ENCODE measurements around the gene CD68.

Gene CD68

GRCh38 chr17:7579001-7579833, at the start of gene CD68:
Gene CD68, plus strand, starts transcription at chr17:7579638. Its CDS starts 40 bp downstream, at chr17:7579678.
- DNase-seq = peak; percentile 69

- no peak for DNase-seq
Observed at GRCh38 chr17:7530023-7530900, 49.2 kb upstream of the CD68 start.

- DNase-seq = no peak
Observed at GRCh38 chr17:7538050-7538449, 41.4 kb upstream of the CD68 start.

- no peak for DNase-seq
Observed at GRCh38 chr17:7538891-7539545, 40.4 kb upstream of the CD68 start.

- no peak for DNase-seq
Observed at GRCh38 chr17:7541074-7541621, 38.3 kb upstream of the CD68 start.

- DNase-seq = no peak
Observed at GRCh38 chr17:7544911-7545310, 34.5 kb upstream of the CD68 start.

GRCh38 chr17:7548585-7549400, 30.6 kb upstream of the CD68 start, which contains the start of gene TNFSF12:
Gene TNFSF12, plus strand, starts transcription at chr17:7549058. Its CDS starts 96 bp downstream, at chr17:7549154.
- DNase-seq = peak; percentile 62

GRCh38 chr17:7549401-7550055, 29.9 kb upstream of the CD68 start:
- peak; percentile 46 for DNase-seq

GRCh38 chr17:7550344-7550743, 29.1 kb upstream of the CD68 start:
- DNase-seq = no peak

- DNase-seq = no peak
Observed at GRCh38 chr17:7551396-7551795, 28.0 kb upstream of the CD68 start.

GRCh38 chr17:7552621-7553051, 26.8 kb upstream of the CD68 start:
- DNase-seq = peak; percentile 59

GRCh38 chr17:7553356-7553755, 26.1 kb upstream of the CD68 start:
- DNase-seq = no peak

GRCh38 chr17:7555320-7555948, 24.0 kb upstream of the CD68 start:
- DNase-seq = no peak

GRCh38 chr17:7556627-7557026, 22.8 kb upstream of the CD68 start:
- no peak for DNase-seq

- no peak for DNase-seq
Observed at GRCh38 chr17:7557147-7557764, 22.2 kb upstream of the CD68 start.

GRCh38 chr17:7557775-7558543, 21.5 kb upstream of the CD68 start:
- DNase-seq = no peak

GRCh38 chr17:7558544-7559319, 20.7 kb upstream of the CD68 start, which contains the start of gene TNFSF13:
Gene TNFSF13, plus strand, starts transcription at chr17:7558750. Its CDS starts 290 bp downstream, at chr17:7559040.
- no peak for DNase-seq

- DNase-seq = no peak
Observed at GRCh38 chr17:7559320-7560171, 19.9 kb upstream of the CD68 start.

Data from CD4-positive, alpha-beta T cell treated with Interleukin-10 for 1 hour (primary cell).